Hippocampal formation (tissue), 2 donors: ENCODE data around the gene RNF6.

ENCODE experiments used
- DNase-seq, 2 donors: peaks; one replicate each; lab custom pipeline; 2025; lab: John Stamatoyannopoulos, UW

Gene RNF6

DNA sequence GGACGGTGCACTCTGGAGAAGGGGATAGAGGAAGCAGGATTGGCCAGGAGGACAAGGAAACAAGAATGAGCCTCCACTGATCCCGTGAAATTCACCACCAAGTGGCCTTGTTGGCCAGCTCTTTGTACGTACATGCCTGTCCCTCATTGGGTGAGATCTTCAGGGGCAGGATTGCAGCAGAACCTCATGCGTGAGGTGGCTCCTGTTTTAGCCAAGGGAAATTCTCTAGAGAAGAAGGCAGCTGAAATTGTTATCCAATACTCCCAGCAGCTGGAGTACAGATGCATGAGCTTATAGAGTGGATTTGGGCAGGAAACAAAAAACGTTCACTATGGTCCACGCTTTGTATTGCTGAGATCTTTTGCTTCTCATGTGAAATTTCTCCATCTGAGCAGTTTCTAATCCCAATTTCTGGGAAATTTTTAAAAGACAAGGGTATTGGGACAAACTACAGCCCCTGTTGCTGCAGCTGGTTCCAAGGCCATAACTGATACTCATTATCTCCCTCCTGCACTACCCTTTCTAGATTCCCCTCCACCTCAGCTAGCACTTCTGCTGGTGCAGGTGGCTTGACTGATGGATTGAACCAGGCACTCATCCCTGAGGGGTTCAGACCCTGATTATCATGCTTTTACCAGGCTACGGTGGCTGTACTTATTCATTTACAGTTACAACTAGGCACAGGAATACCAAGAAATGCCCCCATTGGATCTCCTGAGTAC, 3.9 kb upstream of the RNF6 start:
- no peak for DNase-seq

DNA sequence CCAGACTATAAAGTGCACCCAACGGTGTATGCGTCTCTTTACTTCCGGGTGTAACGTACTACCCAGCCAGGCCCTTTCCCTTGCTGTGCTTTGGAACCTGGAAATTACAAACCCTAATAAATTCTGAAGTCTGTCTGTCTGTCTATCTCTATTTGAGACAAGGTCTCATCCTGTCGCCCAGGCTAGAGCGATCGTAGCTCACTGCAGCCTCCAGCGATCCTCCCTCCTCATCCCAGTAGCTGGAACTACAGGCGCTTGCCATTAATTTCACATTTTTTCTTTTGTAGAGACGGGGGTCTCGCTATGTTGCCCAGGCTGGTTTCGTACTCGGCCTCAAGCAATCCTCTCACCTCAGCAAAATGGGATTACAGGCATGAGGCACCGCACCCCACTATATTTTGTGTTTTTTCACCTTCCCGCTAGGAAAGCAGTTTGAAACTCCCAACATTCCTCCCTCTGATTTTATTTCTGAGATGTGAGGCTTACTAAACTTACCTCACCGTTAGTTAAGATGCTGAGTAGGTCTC, 469 bp upstream of the RNF6 start:
- DNase-seq = peak in 1 of 2 donors; percentile 81

DNA sequence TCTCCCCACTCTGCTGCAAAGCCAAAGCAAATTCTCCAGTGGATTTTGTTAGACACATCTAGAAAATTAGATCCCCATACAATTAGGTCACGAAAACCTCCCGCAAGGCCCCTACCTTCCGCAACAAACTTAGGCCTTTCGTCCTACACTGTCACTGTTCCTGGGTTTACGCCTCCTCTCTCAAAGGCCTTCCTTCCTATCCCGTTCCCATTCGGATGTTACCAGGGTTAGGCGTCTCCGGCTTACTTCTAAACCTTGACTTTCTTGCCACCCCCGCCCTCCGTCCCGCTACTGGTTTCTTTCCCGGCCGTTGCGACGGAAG, 754 bp downstream of the RNF6 start:
- DNase-seq = no peak

DNA sequence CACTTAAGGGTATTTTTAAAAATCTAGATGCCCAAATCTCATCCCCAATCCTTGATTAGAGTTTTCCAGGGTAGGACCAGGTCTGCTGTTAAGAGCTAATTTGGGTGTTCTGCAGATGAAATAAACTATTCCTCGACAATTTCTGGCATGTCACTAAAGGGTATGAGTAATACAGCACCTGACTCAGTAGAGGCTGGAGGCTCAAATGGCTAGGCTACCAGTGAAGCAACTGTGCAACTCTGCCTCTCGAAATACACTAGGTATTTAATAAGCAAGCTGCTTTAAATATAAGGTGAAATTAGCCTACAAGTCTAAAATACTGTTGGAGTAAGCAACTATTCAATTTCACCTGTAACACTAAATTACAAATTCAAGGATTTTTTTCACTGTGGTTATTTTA, 1.5 kb downstream of the RNF6 start:
- DNase-seq = no peak

DNA sequence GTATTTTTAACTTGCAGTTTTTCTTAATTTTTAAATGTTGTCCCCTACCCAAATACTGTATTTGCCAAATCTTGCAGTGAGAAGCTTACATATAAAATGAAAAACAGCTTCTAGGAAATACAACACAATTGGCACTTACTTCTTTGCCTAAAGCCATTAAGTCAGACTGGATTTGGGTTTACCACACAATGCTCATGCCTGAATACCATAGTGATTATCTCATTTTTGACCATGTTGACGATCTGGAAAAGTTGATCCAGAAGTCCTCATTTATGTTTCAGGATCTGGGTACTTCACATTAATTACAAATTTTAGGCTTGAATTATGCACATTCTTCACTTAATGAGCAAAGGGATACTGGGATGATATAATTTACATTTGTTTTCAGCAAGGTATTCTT, 2.4 kb downstream of the RNF6 start:
- DNase-seq = no peak

DNA sequence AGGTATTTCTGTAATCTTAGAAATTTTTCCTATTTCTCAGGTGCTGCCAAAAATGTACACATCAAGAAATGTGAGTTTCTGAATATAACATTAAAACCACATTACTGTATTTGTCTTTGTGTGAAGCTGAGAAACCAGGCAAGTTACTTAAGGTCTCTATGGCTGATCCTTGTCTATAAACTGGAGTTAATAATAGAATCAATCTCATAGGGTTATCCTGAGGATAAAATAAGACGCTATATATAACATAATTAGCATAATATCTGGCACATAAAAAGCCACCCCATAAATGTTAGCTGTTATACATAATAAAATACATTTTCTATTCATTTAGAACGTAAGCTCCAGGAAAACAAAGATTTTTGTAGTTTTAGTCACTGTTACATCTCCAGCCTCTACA, 6.1 kb downstream of the RNF6 start:
- DNase-seq = no peak

DNA sequence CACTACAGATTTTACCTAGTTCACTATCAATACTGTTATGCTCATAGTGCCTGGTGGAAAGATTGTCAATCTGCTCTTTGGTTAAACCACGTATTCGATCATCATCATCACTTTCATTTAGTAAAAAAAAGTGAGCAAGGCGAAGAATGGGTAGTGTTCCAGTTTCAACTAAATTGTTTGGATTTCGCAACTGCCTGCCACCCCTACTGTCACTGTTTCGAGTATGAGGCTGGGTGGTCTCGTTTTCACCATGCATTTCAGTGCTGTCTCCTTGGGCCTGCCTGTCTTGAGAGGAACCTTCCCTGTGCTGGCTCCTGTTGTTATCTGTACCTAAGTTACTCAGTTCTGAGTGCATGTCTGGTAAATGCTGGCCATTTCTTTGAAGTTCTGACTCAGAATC, 8.1 kb downstream of the RNF6 start:
- no peak for DNase-seq

DNA sequence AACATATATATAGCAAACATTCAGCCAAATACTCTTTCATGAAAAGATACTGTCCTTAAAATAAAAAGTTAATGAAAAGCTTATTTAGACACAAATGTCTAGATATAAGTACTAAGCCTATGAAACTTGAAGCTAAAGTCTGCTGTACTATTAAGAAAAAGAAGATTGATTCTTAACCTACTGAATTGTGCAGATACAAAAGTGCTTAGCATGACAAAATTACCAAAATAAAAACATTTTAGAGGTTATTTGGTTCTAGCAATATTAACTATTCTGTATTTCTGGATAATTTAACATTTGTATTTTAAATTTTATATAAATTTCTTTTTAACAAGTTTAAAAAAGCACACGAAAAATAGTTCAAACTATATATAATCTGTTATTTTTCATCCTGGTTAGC, 8.8 kb downstream of the RNF6 start:
- DNase-seq = no peak

DNA sequence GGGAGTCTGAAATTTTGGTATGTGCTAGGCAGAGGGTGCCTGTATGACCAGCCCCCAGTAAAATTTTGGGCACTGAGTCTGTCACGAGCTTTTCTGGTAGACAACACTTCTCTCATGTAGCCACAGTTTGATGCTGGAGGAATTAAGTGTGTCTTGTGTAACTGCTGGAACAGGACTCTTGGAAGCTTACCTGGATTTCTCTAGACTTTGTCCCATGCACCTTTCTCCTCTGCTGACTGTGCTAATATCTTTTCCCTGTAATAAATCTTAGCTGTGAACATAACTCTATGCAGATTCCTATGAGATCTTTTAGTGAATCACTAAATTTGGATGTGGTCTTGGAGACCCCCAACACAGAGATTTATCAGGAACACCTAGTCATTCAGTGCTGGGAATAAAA, 13.8 kb downstream of the RNF6 start:
- no peak for DNase-seq

DNA sequence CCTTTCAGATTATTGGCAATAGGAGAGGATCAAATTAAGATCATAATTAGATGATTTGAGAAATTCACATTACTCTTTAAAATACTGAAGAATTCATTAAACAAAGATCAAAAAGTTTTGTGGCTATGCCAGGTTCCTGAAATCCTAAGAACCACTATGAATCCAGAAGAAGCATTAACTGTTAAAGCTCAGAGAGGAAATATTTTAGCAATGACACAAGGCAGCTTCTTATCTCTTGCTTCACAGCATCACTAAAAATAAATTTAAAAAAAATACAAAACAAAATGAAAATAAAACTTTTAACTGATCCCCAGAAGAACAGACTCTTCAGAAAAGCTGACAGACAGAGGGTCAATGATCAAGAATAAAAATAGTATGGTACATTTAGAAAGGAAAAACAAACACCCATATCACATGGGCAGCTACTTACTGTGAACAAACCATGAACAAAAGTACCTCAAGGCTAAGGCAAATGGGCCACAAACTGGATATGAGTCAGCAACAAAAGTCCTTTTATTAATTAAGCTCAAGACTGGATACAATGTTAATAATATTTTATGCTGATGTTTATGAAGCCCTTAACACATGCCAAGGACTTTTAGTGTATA, 19.6 kb downstream of the RNF6 start:
- DNase-seq = no peak

DNA sequence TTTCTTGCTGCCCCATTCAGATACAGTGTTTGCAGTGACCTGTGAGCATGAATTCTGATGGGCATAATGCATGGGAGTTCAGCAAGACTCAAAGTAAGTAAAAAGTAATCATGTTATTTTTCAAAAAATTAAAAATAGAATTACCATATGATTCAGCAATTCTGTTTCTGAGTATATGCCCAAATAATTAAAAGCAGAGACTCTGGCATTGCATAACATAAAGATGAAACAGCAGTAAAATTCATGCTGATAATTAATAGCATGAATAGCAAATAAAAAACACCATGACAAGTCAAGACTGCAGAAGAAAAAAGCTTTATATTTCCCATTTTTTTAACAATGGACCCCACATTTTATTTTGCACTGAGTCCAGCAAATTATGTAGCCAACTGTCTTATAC, 21.3 kb downstream of the RNF6 start:
- DNase-seq = no peak

DNA sequence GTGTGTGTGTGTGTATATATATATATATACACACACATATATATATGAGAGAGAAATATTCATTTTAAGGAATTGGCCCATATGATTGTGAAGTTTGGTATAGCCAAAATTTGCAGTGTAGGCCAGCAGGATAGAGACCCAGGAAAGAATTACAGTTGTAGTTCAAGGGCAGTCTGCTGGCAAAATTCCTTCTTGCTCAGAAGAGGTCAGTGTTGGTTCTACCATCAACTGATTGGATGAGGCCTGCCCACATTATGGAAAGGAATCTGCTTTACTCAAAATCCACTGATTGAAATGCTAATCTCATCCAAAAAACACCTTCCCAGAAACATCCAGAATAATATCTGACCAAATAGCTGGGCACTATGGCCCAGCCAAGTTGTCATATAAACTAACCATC, 24.0 kb downstream of the RNF6 start:
- DNase-seq = no peak

DNA sequence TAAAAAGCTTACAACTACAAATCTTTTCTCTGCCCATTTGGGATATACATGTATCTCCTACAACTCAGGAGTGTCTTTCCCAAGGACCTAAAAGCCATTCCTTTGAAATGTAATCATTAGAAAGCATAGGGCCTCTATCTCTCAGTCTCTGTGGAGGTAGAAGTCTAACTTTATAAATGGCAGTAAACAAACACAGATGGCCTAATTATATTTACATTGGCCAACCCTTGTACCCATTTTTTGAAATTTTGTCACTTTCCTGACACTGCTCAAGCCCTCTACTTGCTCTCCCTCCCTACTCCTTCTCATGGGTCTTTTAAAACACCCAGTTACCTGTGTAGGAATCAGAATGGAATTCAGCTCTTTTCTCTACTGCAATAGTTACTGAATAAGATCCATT, 24.8 kb downstream of the RNF6 start:
- no peak for DNase-seq

DNA sequence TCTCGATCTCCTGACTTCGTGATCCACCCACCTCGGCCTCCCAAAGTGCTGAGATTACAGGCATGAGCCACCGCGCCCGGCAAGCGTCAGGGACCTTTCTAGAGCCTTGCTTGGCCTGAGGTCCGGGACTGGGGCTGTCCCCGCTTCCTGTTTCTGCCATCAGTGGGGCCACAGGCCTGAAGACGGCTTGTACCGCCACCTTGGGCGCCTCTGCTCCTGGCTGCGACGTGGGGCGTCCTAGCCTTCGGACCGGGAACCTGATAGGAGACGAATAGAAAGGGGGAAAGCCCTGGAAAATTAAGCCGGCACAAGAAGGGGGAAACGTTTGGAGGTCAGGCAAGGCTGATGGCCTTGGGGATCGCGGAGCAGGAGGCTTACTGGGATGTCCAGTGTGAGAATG, 35.1 kb downstream of the RNF6 start:
- no peak for DNase-seq

DNA sequence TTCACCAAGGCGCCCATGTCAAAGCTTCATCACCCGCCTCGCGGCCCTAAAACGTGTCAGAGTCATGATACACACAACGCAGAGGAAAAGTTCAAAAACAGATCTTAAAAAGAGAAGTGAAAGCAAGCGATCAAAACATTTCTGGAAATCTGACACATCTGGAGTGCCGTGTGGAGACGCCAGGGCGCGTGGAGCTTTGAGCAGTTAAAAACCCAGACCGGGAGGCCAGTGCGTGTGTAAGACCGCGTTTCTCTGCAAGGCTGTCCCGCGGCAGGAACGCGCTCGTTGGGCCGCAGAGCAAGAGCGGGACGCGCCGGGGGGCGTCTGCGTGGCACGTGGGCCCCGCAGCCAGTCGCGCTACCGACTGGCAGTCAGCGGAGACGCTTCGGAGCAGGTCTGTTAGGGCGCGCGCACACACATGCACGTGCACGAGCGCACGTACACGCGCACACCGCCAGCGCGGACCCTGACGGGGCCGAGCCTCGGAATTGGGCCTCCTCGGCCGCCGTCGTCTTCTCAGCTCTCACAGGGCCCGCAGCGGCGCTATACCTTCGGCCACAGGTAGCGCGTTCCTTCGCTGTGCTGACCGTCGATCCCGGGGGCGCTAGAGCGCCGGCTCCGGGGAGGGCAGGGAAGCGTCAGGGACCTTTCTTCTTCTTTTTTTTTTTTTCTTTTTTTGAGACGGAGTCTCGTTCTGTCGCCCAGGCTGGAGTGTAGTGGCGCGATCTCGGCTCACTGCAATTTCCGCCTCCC, 35.8 kb downstream of the RNF6 start:
- peak; percentile 63 to 68 for DNase-seq

DNA sequence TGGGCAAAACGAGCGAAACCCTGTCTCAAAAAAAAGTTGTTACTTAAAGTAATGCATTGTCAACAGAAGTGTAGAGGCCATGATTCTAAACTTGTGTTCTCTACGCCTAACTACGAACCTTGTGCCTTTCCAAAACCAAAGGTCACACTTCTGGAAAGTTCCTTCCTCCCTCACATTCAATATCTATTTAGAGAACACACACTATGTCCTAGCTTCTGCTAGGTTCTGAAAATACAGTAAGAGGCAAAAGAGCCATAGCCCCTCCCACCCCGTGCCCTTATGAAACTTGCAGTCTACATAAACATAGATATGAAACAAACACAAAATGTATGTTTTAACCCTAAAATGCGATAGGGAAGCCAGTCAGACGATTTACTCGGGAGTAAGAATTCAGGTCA, 36.4 kb downstream of the RNF6 start:
- DNase-seq = no peak

DNA sequence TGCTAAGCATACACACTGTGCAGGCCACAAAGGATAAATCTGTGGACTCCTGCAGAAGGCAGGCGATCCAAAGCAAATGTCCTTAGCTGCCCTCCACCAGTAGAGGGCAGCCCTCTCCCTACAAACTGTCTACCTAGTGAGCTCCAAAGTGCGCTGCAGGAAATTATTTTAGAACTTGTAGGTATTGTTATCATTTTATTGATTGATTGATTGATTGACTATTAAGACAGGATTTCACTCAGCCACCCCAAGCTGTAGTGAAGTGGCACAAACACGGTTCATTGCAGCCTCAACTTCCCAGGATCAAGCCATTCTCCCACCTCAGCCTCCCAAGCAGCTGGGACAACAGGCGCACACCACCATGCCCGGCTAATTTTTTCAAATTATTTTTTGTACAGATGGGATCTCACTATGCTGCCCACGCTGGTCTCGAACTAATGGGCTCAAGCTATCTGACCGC, 37.3 kb downstream of the RNF6 start:
- DNase-seq = peak; percentile 41 to 79

DNA sequence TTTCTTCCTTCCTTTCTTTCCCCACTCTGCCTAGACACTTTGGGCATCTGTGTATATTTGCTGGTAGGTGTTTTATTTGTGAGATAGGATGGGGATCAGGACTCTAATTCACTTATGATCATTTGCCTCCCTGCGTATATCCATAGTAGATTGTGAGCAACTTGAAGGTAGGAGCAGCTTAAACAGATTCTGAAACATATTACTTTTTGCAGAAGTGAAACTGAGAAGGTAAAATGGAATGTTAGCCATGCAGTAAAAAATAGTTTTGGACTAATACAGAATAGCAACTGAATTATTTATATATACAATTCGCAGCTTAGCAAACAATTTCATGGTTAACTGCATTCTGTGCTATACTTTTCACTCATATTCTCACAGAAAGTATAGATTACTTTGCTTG, 38.7 kb downstream of the RNF6 start:
- no peak for DNase-seq

DNA sequence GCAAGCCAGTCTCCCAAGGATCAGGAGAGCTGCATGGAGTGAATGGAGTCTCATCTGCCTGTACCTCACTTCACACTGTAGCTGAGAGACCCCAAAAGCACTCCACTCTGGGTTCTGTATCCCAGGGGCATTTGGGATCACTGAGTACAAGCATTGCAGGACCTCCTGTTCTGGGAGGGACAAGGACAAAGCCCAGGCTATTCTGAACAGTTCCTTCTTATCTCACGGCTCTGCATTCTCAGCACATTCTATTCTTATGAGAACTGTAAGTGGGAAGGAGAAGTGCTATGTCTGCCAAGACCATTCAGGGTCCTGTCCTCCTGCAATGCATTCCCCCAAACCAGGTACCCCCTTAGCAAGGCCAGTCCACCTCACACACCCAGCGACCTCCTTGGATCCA, 42.8 kb downstream of the RNF6 start:
- peak in 1 of 2 donors; percentile 16 for DNase-seq

DNA sequence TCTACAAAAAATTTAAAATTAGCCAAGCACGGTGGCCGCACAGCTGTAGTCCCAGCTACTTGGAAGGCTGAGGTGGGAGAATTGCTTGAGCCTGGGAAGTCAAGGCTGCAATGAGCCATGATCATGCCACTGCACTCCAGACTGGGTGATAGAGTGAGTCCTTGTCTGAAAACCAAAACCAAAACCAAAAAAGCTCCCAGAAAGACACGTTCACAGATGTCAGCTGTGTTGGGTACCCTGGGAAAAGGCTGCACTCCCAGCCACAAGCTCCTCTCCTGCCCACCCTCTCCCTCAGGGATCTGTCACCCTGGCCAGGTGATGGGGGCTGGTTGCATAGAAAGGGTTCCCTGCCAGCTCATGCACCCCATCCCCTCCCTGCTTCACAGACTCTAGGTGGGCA, 53.3 kb downstream of the RNF6 start:
- no peak for DNase-seq

DNA sequence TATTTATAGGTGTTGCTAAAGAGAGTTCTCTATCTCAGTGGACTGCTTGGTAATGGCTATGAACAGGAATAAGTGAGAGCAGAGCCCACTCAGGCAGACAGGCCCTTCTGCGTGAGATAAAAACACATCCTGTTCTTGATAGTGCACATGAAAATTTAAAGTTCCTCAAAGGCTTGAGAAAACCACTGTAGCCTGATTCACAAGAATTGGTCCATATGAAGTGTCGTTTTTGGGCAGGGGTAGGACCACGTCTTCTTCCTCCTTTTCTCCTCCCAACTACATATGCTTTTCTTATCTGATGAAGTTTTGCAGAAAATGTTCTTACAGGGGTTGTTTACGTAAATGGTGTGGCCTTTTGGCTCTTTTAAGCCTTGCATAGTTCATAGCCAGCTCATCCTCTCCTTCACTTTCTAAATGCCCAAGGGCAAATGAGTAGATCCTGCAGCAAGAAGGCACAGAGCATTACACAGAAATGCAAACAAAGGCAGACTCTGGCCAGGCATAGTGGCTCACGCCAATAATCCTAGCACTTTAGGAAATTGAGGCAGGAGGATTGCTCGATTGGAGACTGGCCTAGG, 53.8 kb downstream of the RNF6 start:
- no peak for DNase-seq

DNA sequence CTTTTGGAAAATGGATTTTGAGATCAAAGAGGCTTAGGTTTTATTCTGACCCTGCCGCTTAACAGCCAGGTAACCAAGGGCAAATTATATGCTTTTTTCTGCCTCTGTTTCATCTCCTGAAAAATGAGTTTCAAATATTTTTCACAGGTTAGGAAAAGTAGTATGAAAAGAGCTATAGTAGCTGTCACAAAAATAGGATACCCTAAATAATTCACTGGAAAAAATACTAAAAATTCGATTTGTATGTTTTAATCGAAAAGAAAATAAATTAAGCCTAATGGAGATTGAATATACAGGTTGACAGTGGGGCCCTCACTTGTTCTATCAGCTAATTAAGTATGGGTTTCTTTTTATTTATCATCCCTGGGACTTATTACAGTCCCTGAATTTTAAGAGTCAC, 58.3 kb downstream of the RNF6 start:
- DNase-seq = no peak
